GM19328 (cell line): ENCODE data around the gene SLC16A14.
A peak's percentile ranks its signal among the peaks of the same experiment; 100 is the strongest.

Source experiments
- ATAC-seq: cut with Tn5 transposase; IDR thresholded peaks from one replicate; pipeline ENCODE4 v1.9.1; 2021; ENCODE audit warnings: mild to moderate bottlenecking, moderate library complexity; ENCODE audit not compliant: unreplicated experiment

SLC16A14 gene

GRCh38 chr2:230043025-230043424 is 25.7 kb downstream of the SLC16A14 start:
- ATAC-seq: no peak

GRCh38 chr2:230042195-230042594 is 26.5 kb downstream of the SLC16A14 start:
- no peak for ATAC-seq

DNA sequence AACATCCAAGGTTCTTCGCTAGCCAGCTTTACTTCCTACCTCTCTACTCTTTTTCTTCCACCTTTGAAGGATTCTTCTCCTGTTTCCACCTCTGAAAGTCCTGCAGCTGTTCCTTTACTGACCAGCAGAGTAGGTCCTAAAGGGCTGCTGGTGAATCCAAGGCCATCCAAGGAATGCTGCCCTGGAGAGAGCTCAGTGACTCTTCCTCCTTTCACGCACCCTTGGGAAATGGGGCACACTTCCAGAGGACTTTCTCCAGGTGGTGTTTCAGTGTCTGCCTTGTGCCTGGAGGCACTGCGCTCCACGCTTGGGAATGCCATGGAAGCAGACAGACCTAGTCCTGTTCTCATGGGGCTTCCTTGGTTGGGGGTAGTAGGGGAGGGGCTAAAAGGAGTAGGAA is 45.4 kb downstream of the SLC16A14 start:
- no peak for ATAC-seq

- ATAC-seq: no peak
Observed at GRCh38 chr2:230019742-230020141, 49.0 kb downstream of the SLC16A14 start.

DNA sequence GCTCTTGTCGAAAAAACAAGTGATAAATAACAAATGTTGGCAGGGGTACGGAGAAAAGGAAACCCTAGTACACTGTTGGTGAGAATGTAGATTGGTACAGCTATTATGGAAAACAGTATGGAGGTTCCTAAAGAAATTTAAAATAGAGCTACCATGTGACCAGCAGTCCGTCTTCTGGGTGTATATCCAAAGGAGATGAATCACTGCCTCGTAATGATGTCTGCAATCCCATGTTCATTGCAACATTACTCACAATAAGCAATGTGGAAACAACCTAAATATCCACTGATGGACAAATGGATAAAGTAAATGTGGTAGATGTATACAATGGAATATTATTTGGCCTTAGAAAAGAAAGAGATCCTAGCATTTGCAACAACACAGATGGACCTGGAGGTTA is 50.6 kb downstream of the SLC16A14 start:
- no peak for ATAC-seq

- no peak for ATAC-seq
Observed at GRCh38 chr2:230016844-230017243, 51.9 kb downstream of the SLC16A14 start.

GRCh38 chr2:230012267-230012884 is 56.3 kb downstream of the SLC16A14 start:
- ATAC-seq: no peak

GRCh38 chr2:230011617-230012016 is 57.1 kb downstream of the SLC16A14 start:
- ATAC-seq: no peak

GRCh38 chr2:230010501-230010900 is 58.2 kb downstream of the SLC16A14 start:
- ATAC-seq: no peak

- no peak for ATAC-seq
Observed at GRCh38 chr2:230008708-230009066, 60.0 kb downstream of the SLC16A14 start.

DNA sequence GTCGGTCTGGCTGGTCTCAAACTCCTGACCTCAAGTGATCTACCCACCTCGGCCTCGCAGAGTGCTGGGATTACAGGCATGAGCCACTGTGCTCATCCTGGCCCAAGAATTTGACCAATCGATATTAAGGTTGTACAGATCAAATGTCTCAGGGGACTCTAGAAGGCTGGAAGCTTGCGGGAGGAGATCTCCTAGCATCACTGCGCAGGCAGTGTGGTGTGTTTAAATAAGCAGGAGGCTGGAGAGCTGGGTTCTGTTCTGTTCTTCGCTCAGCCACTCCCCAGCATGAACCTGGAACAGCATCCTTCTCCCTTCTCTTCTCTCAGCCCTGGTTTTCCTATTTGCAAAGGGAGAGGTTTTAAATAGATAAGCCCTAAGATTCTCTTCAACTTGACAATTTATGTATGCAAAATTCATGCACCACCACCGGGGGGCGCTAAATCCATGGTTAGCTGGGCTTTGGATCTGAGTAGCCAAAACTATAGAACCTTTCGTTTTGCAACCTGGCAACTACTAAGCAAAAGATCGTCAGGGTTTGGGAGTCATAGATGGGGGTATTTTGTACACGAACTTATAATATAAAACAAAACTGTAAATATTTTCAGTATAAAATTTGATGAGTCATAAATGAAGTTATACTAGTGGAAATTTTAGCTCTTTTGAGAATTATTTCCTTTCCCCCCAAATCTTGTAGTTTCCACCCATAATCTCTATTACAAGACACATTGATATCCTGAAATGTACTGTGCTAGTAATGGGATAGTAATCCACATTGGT is 60.6 kb downstream of the SLC16A14 start:
- ATAC-seq: no peak

DNA sequence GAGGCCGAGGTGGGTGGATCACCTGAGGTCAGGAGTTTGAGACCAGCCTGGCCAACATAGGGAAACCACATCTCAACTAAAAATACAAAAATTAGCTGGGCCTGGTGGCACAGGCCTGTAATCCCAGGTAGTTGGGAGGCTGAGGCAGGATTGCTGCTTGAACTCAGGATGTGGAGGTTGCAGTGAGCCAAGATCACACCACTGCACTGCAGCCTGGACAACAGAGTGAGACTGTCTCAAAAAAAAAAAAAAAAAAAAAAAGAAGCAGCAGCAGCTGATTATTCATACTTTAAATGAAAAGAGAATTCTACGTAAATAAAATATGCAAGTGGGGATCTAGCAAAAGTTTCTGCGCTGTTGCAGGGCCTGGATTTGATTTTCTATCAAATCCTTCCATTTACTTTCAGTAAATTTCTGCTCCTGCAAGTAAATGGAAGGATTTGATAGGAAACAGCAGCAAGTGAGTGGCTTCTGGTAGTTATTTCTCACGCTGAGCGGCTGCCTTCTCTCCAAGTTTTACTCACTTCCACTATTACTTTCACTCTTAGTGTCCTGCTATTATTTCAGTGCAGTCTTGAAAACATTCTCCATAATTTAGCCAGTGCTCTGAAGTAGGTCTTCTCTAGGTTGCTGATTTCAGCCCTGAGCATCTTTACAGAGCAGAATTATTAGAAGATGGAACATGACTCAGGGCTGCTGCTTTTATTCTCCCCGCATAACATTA is 68.4 kb downstream of the SLC16A14 start:
- ATAC-seq: peak; percentile 93

- no peak for ATAC-seq
Observed at GRCh38 chr2:229997565-229997964, 71.2 kb downstream of the SLC16A14 start.

DNA sequence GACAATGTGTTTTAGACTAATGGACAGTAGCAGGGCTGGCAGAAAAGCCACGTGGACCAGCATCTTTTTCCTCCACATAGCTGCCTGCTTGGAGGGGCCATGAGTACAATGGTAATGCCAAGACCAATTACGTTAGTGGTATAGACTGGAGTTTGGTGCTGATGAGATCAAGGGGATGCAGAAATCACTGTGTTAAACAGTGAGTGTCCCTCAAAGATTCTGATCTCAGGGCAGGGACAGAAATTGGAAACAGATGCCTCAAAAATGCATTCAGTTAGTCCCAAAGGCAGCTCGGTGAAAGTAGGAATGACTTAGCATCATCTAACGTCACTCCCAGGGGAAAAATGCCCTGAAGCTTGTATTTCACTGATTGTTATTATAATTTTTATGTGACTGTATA is 72.4 kb downstream of the SLC16A14 start:
- no peak for ATAC-seq

GRCh38 chr2:229993236-229993635 is 75.5 kb downstream of the SLC16A14 start:
- no peak for ATAC-seq
